Fibroblast of the conjunctiva (primary cell): ENCODE data around the gene OVOL2.

Experiments used
- DNase-seq: peaks from one replicate; pipeline ENCODE4 v3.0.0-alpha.2; 2010; ENCODE audit warnings: low read depth

The OVOL2 gene

DNA sequence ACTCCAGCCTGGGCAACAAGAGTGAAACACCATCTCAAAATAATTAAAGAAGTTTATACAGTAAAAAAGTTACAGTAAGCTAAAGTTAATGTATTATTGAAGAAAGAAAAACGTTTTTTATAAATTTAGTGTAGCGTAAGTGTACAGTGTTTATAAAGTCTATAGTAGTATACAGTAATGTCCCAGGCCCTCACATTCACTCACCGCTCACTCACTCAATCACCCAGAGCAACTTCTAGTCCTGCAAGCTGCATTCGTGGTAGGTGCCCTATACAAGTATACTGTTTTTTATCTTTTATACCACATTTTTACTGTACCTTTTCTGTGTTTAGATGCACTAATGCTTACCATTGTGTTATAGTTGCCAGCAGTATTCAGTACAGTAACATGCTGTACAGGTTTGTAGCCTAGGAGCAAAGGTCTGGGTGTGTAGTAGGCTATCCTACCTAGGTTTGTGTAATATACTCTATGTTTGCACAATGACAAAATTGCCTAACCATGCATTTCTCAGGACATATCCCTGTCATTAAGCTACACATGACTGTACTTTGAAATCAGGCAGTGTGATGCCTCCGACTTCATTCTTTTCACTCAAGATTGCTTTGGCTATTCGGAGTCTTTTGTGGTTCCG is 72.2 kb downstream of the OVOL2 start:
- DNase-seq = no peak

GRCh38 chr20:17976305-17976704 is 81.4 kb downstream of the OVOL2 start:
- no peak for DNase-seq
